Prostate gland (tissue), 2 donors: Measurements from ENCODE around the gene VAV3.

Source experiments
- POLR2A ChIP-seq: fragments of 450-650 bp; IDR thresholded peaks from one replicate; pipeline ENCODE4 v1.6.1; 2016; ENCODE audit warnings: antibody characterized with exemption, mild to moderate bottlenecking
- POLR2AphosphoS5 ChIP-seq: sonication (generic); formaldehyde crosslinking; IDR thresholded peaks from one replicate; pipeline ENCODE4 v1.6.1; 2017; ENCODE audit warnings: antibody characterized with exemption
- TF ChIP-seq, protein P1 (sequence below), 4 experiments: fragments of 200-600 bp in 2 of 4; fragments of 450-650 bp in 2 of 4; sonication (generic) in 2 of 4; IDR thresholded peaks; 1 replicate in 3 of 4; 2 replicates in 1 of 4; pipeline ENCODE4 v1.5.1; 2016 to 2019; ENCODE audit warnings: antibody characterized with exemption in 4 of 4, mild to moderate bottlenecking in 2 of 4, moderate library complexity in 2 of 4

DNA sequence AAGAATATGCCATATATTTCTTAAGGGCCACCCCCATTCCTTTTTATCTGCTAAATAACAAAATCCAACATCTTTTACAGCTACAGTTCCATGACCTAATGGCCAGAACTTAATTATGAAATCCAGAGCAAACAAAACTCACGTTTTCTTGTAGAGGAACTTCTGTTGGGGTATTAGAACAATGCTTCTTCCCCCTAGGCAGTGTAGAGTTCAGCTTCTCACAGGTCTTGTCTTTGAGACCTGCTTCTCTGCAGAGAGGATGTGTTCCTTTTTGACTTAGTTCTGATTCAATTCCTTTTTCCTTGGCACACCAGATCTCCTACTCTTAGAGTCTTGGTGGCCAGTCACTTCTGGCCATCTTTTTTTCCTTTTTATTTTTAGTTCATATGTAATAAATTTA lies 22.2 kb downstream of the VAV3 start:
- TF ChIP-seq POLR2AphosphoS5 (no peak), POLR2A (no peak)
- TF ChIP-seq, protein P1, sequence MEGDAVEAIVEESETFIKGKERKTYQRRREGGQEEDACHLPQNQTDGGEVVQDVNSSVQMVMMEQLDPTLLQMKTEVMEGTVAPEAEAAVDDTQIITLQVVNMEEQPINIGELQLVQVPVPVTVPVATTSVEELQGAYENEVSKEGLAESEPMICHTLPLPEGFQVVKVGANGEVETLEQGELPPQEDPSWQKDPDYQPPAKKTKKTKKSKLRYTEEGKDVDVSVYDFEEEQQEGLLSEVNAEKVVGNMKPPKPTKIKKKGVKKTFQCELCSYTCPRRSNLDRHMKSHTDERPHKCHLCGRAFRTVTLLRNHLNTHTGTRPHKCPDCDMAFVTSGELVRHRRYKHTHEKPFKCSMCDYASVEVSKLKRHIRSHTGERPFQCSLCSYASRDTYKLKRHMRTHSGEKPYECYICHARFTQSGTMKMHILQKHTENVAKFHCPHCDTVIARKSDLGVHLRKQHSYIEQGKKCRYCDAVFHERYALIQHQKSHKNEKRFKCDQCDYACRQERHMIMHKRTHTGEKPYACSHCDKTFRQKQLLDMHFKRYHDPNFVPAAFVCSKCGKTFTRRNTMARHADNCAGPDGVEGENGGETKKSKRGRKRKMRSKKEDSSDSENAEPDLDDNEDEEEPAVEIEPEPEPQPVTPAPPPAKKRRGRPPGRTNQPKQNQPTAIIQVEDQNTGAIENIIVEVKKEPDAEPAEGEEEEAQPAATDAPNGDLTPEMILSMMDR (IDR thresholded peaks at IDR 0.05) = no peak
